Measurements from ENCODE around the gene KIF4A. TPM values are rescaled to one million over a fixed set of nuclear protein-coding genes. Genes with fewer than 3 reads are reported as not detected.

The KIF4A gene
- total RNA-seq, 1 donor from 2014 or later: 0.75 TPM

DNA sequence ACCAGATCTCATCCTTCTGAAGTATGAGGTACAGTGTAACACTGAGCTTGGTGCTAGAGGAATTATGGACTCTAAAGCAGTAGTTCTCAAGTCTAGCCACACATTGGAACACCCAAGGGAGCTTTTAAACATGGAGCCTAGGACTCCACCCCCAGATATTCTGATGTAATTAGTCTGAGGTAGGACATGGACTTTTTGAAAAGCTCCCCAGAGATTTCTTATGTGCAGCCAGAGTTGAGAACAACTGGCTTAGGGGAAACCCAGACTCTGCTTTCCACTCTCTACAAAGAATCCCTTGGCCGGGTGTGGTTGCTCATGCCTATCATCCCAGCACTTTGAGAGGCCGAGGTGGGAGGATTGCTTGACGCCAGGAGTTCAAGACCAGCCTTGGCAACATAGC, 121.6 kb downstream of the KIF4A start:
- ATAC-seq (no peak), DNase-seq (no peak)
- no peak overlapping the region for H3K4me3 ChIP-seq
- H3K4me1 ChIP-seq: no peaks in the 10 kb centered on the region
- H3K27me3 ChIP-seq: no peaks in the 10 kb centered on the region
- no peak overlapping the region for H3K27ac ChIP-seq
- H3K36me3 ChIP-seq: no peaks in the 10 kb centered on the region
- intact Hi-C loops (cut with DNase I): no loop called here
- H3K9me3 ChIP-seq: no peaks in the 10 kb centered on the region
- TF ChIP-seq, protein P1, sequence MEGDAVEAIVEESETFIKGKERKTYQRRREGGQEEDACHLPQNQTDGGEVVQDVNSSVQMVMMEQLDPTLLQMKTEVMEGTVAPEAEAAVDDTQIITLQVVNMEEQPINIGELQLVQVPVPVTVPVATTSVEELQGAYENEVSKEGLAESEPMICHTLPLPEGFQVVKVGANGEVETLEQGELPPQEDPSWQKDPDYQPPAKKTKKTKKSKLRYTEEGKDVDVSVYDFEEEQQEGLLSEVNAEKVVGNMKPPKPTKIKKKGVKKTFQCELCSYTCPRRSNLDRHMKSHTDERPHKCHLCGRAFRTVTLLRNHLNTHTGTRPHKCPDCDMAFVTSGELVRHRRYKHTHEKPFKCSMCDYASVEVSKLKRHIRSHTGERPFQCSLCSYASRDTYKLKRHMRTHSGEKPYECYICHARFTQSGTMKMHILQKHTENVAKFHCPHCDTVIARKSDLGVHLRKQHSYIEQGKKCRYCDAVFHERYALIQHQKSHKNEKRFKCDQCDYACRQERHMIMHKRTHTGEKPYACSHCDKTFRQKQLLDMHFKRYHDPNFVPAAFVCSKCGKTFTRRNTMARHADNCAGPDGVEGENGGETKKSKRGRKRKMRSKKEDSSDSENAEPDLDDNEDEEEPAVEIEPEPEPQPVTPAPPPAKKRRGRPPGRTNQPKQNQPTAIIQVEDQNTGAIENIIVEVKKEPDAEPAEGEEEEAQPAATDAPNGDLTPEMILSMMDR (IDR thresholded peaks at IDR 0.05): no peak

DNA sequence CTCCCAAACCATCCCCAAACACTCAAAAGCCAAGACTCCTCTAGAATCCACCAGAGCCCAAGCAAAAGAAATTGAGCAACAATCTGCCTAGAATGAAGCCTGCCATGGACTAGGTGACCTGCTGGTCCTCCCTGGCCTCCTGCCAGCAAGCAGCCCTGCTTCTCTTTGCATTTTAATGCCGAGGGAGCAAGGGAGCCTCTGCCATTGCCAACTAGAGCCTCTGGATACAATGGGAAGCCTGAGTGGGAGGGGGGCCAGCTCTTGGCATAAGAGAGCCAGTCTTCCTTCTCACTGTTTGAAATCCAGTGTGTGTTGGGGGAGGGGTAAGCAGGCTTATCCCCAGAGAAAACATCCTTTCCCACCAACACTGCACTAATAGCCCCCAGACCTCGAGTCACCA, 131.7 kb downstream of the KIF4A start:
- ATAC-seq (no peak), DNase-seq (no peak)
- no peaks in the 10 kb centered on the region for H3K4me1 ChIP-seq
- no peaks in the 10 kb centered on the region for H3K9me3 ChIP-seq
- no peaks in the 10 kb centered on the region for H3K36me3 ChIP-seq
- no peaks in the 10 kb centered on the region for H3K27me3 ChIP-seq
- no peak overlapping the region for H3K27ac ChIP-seq
- intact Hi-C loops (cut with DNase I): no loop called here
- TF ChIP-seq, protein P1 (IDR thresholded peaks at IDR 0.05): no peak
- H3K4me3 ChIP-seq: no peak overlapping the region

DNA sequence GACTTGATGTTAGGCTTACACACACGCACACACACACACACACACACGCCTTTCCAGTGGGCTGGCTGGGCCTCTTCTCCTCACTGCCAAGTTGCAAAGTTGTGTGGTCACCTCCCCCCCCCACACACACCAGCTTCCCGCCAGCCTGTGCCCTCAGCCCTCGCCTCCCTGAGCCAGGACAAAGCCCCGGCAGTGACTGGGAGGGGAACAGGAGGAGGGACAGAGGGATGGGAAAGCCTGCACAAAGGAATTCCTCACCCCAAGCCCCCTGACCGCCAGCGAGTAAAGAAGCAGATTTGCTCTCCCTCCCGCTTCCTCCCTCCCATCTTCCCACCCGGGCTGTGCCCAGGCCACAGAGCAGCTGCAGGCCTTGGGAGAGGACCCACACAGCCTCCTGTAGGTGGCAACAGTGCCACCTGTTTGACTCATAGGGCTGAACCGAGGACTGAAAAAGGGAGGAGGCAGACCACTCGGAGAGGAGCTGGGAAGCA, 133.0 kb downstream of the KIF4A start, which contains the start of gene GDPD2:
GDPD2 (plus strand) TSS at position 464 of the 491 bp plus-strand sequence. CDS start 1,671 bp downstream, outside the sequence.
- peak; percentile 36 for ATAC-seq
- intact Hi-C loops (cut with DNase I): no loop called here
- DNase-seq: no peak
- H3K4me1 ChIP-seq: no peaks in the 10 kb centered on the region
- H3K27ac ChIP-seq: no peak within 1 kb of the TSS
- no peaks in the 10 kb centered on the region for H3K27me3 ChIP-seq
- H3K36me3 ChIP-seq: no peaks in the 10 kb centered on the region
- TF ChIP-seq, protein P1 (IDR thresholded peaks at IDR 0.05): no peak
- H3K4me3 ChIP-seq: no peak within 1 kb of the TSS
- H3K9me3 ChIP-seq: no peaks in the 10 kb centered on the region

DNA sequence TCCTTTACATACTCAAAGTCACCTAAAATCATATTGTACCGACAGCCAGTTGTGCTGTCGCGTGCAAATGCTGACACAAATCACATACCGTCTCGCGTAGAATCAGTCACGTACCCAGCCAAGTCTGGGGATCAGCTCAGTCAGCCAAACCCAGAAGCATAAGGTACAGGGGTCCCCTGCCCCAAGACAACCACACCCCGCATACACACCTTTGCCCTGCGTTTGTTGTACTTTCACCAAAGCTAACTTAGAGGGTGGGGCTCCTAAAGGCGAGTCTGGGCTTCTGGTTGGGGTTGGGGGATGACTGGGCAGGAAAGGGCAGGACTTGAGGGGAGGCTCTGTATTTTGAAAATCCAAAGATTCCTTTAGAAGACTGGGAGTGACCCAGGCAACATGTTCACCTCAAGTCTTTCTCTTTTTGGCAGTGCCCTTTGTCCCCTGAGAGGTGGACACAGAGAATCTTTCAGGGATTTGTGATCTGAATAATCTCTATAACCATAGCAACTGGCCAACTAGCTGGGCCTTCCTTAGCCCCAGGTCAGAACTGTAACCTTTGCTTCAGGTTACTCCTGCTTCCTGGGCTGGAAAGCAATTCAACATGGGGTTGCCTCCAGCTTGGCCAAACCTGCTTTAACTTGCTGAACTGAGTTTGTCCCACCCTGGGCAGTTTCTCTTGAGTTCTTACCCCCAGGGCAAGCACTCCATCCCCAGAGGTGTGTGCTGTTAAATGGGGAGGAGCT, 134.2 kb downstream of the KIF4A start:
- ATAC-seq (no peak), DNase-seq (no peak)
- Histone ChIP-seq H3K36me3 (no peaks in the 10 kb centered on the region), H3K9me3 (no peaks in the 10 kb centered on the region), H3K4me1 (no peaks in the 10 kb centered on the region), H3K27ac (no peak overlapping the region), H3K4me3 (no peak overlapping the region), H3K27me3 (no peaks in the 10 kb centered on the region)
- intact Hi-C loops (cut with DNase I): no loop called here
- TF ChIP-seq, protein P1 (IDR thresholded peaks at IDR 0.05): no peak

DNA sequence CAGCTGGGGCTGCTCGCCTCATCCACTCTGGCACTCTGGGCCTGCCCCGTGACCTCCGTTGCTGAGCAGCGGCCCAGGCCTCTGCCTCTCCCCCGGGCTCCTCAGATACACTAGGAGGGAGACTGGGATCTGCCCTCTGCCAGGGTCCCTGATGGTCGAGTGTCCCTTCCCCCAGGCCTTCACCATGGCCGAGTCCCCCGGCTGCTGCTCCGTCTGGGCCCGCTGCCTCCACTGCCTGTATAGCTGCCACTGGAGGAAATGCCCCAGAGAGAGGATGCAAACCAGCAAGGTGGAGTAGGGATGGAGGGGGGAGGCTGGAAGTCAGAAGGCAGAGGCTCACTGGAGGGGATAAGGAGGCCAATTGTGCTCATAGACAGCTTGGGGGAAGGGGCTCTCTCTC, 134.9 kb downstream of the KIF4A start:
- ATAC-seq (no peak), DNase-seq (no peak)
- Histone ChIP-seq H3K4me1 (no peaks in the 10 kb centered on the region), H3K27ac (no peak overlapping the region), H3K27me3 (no peaks in the 10 kb centered on the region), H3K9me3 (no peaks in the 10 kb centered on the region), H3K4me3 (no peak overlapping the region), H3K36me3 (no peaks in the 10 kb centered on the region)
- intact Hi-C loops (cut with DNase I): no loop called here
- TF ChIP-seq, protein P1 (IDR thresholded peaks at IDR 0.05): no peak

Measured in upper lobe of right lung (tissue), 1 donor.